COR-L47 (cell line): ENCODE results near the gene RBM14.
"Not testable (repeated sequence)": the region's sequence is repeated elsewhere in the genome, so short reads cannot be mapped to it uniquely, and the experiment has no call there.

Source experiments
- DNase-seq: peaks from one replicate; lab custom pipeline; 2025; lab: John Stamatoyannopoulos, UW

The RBM14 gene, protein sequence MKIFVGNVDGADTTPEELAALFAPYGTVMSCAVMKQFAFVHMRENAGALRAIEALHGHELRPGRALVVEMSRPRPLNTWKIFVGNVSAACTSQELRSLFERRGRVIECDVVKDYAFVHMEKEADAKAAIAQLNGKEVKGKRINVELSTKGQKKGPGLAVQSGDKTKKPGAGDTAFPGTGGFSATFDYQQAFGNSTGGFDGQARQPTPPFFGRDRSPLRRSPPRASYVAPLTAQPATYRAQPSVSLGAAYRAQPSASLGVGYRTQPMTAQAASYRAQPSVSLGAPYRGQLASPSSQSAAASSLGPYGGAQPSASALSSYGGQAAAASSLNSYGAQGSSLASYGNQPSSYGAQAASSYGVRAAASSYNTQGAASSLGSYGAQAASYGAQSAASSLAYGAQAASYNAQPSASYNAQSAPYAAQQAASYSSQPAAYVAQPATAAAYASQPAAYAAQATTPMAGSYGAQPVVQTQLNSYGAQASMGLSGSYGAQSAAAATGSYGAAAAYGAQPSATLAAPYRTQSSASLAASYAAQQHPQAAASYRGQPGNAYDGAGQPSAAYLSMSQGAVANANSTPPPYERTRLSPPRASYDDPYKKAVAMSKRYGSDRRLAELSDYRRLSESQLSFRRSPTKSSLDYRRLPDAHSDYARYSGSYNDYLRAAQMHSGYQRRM

DNA sequence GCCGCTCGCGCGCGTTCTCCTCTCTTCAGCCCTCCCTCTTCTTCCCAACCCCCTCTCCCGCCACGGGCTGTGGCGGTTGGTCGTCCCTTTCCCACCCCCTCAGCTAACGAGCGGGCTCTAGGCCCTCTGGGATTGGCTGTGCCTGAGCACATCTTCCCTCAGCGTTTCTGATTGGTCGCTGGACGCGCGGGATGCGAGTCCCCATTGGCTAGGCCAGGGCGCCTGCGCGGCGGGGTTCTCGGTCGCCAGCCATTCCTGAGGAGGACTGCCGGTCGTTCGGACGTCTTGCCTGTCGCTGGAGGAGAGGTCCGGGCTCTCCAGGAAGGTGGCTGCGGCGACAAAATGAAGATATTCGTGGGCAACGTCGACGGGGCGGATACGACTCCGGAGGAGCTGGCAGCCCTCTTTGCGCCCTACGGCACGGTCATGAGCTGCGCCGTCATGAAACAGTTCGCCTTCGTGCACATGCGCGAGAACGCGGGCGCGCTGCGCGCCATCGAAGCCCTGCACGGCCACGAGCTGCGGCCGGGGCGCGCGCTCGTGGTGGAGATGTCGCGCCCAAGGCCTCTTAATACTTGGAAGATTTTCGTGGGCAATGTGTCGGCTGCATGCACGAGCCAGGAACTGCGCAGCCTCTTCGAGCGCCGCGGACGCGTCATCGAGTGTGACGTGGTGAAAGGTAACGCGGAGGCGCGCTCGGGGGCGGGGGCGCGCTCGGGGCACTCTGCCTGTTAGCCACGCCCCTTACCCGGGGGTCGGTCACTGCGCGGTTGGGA lies at the start of gene RBM14:
Gene RBM14, plus strand, starts transcription at position 252 of the 776 bp plus-strand sequence. Its CDS starts 91 bp downstream, at position 343.
- DNase-seq = peak; percentile 98

DNA sequence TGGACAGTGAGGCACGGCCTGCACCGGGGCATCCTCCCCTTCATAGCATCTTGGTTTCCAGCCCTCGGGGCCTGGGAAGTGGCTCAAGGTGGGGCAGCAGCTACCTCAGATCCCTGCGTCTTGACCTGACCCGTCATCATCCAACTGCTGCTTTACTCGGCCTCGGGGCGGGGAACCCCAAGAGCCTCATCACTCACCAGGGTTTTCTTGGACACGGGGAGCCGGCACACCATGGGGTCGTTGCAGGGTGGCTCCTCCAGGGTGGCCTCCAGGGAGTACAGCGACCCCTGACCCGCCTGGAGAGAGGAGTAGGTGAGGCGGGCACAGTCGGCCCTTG lies 48.7 kb upstream of the RBM14 start:
- no peak for DNase-seq

GRCh38 chr11:66568124-66568916 lies 48.1 kb upstream of the RBM14 start, which contains the start of gene CTSF:
CTSF (minus strand) TSS chr11:66568606; CDS start chr11:66568486, 120 bp downstream.
- peak; percentile 71 for DNase-seq

DNA sequence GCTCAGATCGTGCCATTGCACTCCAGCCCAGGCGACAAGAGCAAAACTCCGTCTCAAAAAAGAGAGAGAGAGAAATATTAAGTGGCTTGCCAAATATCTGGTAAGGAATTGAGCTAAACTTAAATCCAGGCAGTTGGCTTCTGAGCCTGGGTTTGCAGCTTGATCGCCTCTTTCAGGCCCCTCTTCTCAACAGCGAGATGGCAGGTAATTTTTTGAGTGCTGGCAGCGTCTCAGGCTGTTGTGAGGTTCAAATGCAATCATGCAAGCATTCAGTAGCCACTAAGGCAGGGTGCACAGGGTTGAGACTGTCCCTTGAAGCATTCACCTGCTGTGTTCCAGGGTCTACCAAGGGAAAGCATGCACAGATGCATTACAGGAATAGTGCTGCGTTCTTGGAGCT lies 47.4 kb upstream of the RBM14 start:
- no peak for DNase-seq

DNA sequence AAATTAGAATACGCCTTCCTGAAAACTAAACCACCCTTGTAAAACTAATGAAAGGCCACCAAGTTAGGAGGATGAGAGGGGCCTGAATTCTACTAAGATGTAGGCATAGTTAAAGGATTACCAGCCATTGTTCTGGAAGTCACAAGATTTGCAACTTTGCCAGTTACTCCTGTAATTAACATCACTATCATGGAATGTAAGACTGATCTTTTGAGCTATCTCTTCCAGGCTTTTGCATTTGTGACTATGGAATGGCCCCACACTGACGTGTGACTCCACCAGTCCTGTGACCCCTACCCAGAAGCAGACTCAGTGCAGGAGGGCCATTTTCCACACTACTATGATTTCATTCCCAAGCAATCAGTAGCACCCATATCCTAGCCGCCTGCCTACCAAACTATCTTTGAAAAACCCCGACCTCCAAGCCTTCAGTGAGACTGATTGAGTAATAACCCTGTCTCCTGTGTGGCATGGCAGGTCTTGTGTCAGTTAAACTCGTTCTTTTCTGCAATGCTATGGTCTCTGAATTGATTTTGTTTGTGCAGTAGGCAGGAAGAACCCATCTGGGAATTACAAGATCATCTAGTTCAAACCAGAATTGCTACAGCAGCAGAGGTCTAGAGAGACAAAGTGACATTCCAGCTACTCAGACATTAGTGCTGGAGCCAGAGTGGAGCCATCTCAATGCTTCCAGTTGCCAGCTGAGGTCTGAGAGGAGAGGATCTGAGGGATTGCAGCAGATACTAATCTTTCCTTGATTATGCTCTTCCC lies 46.2 kb upstream of the RBM14 start:
- DNase-seq = no peak

GRCh38 chr11:66570850-66571180 lies 45.6 kb upstream of the RBM14 start:
- no peak for DNase-seq

- DNase-seq = peak; percentile 55
Measured at GRCh38 chr11:66579017-66579606, 37.3 kb upstream of the RBM14 start.

DNA sequence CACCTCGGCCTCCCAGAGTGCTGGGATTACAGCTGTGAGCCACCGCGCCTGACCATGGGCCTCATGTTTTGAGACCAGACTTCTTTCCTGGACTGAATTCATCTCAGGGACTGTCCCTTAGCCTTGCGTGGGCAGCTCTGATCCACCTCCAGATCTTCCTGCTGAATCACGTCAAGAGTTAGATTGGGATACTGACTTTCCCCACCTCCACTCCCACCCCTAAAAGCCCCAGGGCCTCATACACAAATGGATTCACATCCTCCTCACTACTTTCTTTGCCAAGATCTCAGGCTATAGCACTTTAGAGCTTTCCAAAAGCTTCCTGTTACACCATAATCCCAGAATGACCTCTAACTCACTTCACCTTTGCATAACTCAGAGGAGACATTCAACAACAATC lies 35.6 kb upstream of the RBM14 start:
- DNase-seq = no peak

DNA sequence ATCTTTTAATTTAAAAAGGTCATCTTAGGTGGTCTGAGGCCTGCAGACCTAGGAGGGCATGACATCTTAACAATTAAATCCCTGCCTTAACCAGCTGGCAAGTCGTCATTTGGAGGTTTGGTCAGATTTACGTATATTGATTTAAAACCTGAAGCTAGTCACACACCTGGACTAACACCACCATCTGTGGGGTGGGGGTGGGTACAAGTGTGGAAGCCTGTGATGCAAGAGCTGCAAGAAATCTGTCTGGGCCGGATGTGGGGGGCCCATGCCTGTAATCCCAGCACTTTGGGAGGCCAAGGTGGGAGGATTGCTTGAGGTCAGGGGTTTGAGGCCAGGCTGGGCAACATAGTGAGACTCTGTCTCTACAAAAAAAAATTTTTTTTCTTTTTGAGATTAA lies 35.2 kb upstream of the RBM14 start:
- no peak for DNase-seq

DNA sequence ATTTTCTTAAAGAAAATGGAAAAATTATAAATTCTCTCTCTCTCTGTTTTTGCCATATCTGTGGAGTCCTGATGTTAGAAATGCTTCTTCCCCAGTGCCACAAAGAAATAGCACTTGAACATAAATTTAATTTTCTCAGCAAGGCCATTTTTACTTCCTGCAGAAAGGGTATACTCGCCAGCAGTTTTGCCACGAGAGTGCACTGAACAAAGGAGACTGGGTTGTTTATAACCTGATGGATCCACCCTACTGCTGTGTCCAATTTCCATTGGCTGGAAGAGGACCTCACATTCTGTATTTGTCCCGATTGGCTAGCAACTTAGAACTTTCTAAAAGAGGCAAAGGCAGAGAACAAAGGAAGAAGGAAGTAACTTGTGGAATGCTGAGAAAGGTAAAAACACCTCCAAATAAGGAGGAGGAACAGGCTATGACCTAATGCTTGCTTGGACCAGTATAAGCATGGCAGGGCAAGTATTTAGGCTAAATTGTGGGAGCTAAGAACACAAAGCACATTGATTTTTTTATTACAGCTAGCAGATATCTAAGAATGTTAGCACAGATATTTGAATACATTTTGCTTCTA lies 33.8 kb upstream of the RBM14 start:
- not testable (repeated sequence) for DNase-seq

GRCh38 chr11:66585447-66585846 lies 31.0 kb upstream of the RBM14 start:
- DNase-seq = not testable (repeated sequence)

DNA sequence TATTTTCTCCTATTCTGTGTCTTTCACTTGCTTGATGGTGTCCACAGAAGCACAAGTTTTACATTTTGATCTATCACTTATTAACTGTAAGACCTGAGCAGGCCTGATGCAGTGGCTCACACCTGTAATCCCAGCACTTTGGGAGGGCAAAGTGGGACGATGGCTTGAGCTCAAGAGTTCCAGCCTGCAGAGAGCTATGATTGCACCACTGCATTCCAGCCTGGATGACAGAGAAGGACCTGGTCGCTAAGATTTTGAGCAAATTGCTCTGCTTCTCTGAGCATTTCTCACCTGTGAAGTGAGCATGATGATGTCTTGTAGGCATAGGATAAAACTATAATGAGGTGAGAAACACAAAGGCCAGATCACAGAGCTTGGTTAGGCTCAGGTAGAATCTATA lies 30.3 kb upstream of the RBM14 start:
- no peak for DNase-seq

- not testable (repeated sequence) for DNase-seq
Measured at GRCh38 chr11:66589315-66589714, 27.1 kb upstream of the RBM14 start.

DNA sequence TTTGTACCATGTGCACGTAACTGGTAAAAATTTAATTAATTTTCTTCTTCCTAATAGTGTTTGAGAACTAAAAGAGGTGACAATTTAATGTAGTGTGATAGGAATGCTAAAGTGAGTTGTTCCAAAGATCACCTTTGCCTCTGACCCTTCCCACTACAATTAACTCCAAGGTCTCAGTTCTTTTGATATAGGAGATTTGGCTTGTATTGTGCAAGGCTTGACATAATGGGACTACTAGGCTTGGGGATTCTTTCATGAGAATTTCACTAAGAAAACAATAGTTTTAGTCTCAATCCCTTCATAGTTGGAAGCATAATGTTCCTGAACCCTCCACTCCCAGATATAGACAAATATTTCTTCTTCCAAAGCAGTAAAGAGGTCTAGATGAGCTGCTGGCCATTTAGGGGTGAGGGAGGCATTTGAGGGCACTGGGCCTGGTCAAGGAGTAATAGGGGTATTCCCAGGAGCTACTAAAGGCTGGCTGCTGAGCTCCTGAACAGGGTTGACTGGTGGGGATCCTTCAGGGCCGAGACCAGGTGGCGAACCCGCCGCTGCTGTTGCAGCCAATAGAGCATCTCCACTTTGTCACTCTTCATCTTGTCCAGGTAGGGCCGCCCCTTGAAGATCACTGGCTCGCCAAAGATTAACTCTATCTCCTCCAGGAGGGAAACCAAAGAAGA lies 26.3 kb upstream of the RBM14 start:
- DNase-seq = no peak

DNA sequence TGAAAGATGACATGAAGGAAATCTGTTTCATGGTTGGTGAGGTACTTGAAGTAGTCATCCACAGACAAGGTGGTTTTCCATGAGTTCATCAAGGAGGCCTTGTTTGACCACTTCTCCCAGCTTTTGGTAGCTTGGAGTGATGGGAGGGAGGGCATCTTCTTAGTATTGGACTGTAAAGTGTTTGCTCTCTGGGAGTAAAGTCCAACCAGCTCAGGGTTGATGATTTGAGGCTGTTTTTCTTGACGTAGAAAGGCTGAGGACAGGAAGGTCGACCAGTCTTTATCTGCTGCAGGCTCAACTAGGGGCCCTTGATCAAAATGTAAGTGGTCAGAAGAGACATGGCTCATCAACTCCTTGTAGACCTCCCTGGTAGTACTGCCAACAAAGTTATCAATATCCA lies 25.3 kb upstream of the RBM14 start:
- DNase-seq = no peak

DNA sequence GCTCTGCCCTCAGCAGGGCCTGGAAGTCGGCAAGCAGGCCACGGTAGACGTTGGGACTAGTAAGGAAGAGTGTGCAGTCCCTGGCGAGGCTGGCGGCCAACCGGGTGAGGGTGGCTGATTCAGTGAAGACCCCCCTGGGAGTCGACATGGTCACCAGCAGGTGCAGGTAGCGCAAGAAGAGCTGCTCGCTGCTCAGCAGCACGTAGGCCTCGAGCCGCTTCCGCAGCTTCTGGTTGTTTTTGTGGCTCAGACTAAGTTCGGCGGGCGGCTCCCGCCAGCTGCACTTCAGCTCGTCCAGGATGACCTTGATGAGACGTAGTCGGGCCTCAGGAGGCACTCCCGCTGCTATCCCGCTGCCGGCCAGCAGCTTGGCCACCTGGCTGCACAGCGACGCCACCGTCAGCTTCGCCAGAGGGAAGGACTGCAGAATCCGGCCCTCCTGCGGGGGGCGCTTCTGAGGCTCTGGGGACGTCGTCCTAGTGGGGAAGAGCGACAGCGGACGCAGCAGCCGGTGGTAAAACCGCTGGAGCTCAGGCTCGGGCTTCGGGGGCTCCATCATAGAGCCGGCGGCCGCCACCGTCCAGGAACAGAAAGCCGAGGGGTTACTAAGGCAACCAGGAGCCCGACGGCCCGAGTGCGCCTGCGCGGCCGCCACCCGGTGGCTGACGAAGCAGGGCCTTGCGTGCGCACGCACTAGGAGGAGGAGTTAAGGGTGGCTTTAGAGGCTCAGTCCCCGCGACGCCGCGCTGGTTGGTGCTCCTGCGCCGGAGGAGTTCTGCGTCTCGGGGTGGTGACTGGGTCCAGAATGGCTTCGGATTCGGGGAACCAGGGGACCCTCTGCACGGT lies 23.8 kb upstream of the RBM14 start, which contains the start of the genes CCDC87 and CCS:
Gene CCDC87, minus strand, starts transcription at position 607 of the 846 bp plus-strand sequence. Its CDS starts 48 bp downstream, at position 559.
Gene CCS, plus strand, starts transcription at position 729 of the 846 bp plus-strand sequence. Its CDS starts 77 bp downstream, at position 806.
- peak; percentile 95 for DNase-seq

DNA sequence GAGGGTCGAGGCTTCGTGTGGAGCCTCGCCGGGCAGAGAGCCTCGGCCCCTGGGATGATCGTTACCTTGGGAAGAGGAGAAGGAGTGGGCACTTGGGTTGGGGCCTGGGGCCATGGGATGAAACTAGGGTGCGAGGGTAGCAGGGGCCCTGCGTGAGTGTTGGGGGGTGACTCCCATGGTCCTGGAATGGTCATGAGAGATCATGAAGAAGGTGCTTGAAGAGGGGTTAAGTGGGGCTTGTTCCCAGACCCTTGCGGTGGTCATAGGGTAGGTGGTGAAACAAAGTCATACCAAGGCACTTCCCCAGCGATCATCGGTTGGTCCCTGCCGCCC lies 23.2 kb upstream of the RBM14 start:
- no peak for DNase-seq

DNA sequence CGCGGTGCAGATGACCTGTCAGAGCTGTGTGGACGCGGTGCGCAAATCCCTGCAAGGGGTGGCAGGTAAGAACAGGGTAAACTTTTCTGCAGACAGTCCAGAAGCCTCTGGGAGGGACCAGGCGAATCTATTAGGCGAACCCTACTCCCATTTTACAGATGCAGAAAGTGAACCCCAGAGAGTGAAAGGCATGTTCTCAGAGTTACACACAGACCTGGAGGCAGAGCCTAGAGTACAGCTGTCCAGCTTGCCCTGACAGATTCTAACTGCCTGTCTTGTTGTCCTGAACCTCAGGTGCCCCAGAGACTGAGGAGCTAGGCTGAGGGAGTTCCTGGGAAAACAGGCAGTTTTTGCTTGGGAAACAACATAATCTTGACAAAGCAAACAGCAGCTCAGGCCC lies 22.8 kb upstream of the RBM14 start:
- no peak for DNase-seq
